Mononuclear cell (primary cell): ENCODE data around the gene IRF2BPL. TPM values are rescaled to one million over a fixed set of nuclear protein-coding genes. Genes with fewer than 3 reads are reported as not detected.

Experiments used
- H3K27me3 ChIP-seq: 2 replicates; pipeline ENCODE4 v1.6.0; 2011; ENCODE audit warnings: low read length, control low read depth; ENCODE audit not compliant: insufficient read depth
- H3K4me1 ChIP-seq: 2 replicates; pipeline ENCODE4 v1.5.1; 2011; ENCODE audit warnings: mild to moderate bottlenecking, low read length, control low read depth; ENCODE audit not compliant: insufficient read depth
- H3K4me3 ChIP-seq: 2 replicates; pipeline ENCODE4 v1.5.1; 2011; ENCODE audit warnings: mild to moderate bottlenecking, low read length, moderate library complexity
- H3K9me3 ChIP-seq: 2 replicates; pipeline ENCODE4 v1.5.1; 2011; ENCODE audit warnings: low read depth, mild to moderate bottlenecking, control low read depth, low read length
- total RNA-seq: library from RNA; depleted of rRNA; stranded (reverse); fragments of >200 nt; gene quantifications from one replicate; pipeline ENCODE4 v1.2.3, GENCODE V29; 2012

The IRF2BPL gene
- total RNA-seq, 1 donor: 36.1 TPM

DNA sequence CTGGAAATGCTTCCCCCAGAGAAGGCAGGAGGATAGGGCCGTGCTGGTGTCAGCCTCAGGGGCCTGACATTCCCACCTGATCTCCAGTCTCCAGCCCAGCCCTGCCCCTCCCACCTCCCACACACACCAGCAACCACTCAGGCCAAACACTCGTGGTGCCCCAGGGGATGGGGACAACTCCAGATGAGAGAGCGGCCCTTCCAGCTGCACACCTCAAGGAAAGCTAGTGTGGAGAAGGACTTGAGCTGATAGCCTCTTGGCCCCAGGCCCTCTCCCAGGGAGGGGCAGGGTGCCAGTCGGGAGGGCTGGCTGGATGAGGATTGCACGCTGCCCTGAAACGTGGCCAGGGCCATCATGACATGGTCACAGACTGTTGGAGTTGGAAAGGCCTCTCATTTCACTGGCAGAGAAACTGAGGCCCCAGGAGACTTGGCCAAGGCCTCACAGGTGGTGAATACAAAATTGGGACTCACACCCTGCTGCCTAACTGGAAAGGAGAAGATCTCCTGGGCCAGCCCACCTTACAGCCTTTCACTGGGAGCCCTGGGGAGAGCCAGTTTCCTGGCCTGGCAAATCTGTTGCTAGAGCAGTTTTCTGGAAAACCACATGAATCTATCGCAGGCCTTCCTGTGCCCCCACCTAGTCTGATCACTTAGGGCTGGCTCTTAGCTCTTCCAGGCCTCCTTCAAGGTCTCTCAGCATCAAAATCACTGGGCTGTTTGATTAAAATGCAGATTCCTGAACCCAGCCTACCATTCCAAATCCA lies 52.1 kb downstream of the IRF2BPL start:
- Histone ChIP-seq H3K4me1 (peaks cover 19% of the 10 kb centered on the region), H3K9me3 (no peaks in the 10 kb centered on the region), H3K4me3 (no peak overlapping the region), H3K27me3 (no peaks in the 10 kb centered on the region)

DNA sequence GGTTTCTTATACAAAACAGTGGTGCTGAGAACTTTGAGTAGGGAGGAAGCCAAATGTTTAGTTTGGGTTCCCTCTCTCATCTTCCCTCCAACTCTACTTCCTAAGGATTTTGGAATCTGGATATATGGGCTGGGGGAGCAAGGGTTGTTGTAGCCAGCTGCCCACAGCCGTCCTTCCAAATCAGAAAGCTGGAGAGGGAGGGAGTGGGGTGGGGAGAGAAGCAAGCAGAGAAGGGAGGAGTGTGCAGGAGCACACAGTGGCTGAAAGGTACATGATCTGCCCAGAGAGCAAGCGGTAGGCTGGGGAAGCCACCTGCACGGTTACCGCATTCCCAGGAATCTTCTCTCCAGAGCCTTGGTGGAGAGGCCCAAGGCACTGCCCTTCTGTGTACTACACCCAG lies 52.7 kb downstream of the IRF2BPL start:
- Histone ChIP-seq H3K4me3 (no peak overlapping the region), H3K9me3 (no peaks in the 10 kb centered on the region), H3K4me1 (peaks cover 19% of the 10 kb centered on the region), H3K27me3 (no peaks in the 10 kb centered on the region)

DNA sequence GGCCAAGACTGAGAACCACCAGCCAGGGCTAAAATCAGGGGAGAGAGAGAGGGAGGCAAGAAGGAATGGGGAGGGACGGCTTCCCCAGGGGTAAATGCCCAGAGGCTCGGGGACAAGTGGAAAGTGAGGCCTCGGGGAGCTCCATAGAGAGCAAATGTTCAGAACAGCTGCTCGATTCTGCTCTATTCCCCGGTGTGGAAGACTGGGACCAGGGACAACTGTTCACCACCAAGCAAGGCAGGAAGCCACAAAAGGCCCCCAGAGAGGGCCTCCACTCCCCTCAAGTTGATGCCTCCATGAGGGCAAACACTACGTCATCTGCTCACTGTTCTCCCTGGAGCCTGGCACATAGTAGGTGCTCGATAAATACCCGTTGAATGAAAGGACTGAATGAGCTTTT lies 53.5 kb downstream of the IRF2BPL start:
- Histone ChIP-seq H3K27me3 (no peaks in the 10 kb centered on the region), H3K4me3 (no peak overlapping the region), H3K4me1 (peaks cover 19% of the 10 kb centered on the region), H3K9me3 (no peaks in the 10 kb centered on the region)

Other genes starting within 250 kb of the IRF2BPL start
- gene ANGEL1, start 215.8 kb downstream of the IRF2BPL start, total RNA-seq: 6.7 TPM
- gene LRRC74A, start 202.3 kb downstream of the IRF2BPL start, total RNA-seq: not detected
- 10.9 TPM for gene CIPC, start 69.5 kb upstream of the IRF2BPL start, total RNA-seq
- gene ZDHHC22, start 113.1 kb upstream of the IRF2BPL start, total RNA-seq: not detected
- gene TMEM63C, start 153.1 kb upstream of the IRF2BPL start, total RNA-seq: 1.4 TPM
- not detected for gene NGB, start 242.5 kb upstream of the IRF2BPL start, total RNA-seq